Coronary artery (tissue), 2 donors: ENCODE results near the gene TMEM38A.

Experiments
- DNase-seq: peaks from one replicate; pipeline ENCODE4 v3.0.0-alpha.2; 2017; ENCODE audit warnings: low spot score
- H3K27ac ChIP-seq, 2 donors: fragments of 200-600 bp; sonication (generic); one replicate each; pipeline ENCODE4 v1.5.1; 2016 to 2019
- H3K4me3 ChIP-seq: fragments of 200-600 bp; sonication (generic); 2 replicates; pipeline ENCODE4 v1.5.1; 2016; ENCODE audit warnings: mild to moderate bottlenecking, moderate library complexity
- CTCF ChIP-seq: fragments of 200-600 bp; sonication (generic); IDR thresholded peaks from one replicate; pipeline ENCODE4 v1.5.1; 2019; ENCODE audit warnings: antibody characterized with exemption

The TMEM38A gene

GRCh38 chr19:16626796-16627192 lies 34.1 kb upstream of the TMEM38A start:
- TF ChIP-seq CTCF: no peak
- no peak for DNase-seq
- H3K27ac ChIP-seq: peak overlapping the region in 1 of 2 donors; percentile 93
- H3K4me3 ChIP-seq: peak overlapping the region; percentile 96

- TF ChIP-seq CTCF: no peak
- Histone ChIP-seq H3K27ac (peak overlapping the region; percentile 90 to 93), H3K4me3 (peak overlapping the region; percentile 96)
- no peak for DNase-seq
Measured at GRCh38 chr19:16627193-16627927, 33.6 kb upstream of the TMEM38A start.

GRCh38 chr19:16627928-16628182 lies 33.1 kb upstream of the TMEM38A start:
- Histone ChIP-seq H3K4me3 (peak overlapping the region; percentile 96), H3K27ac (peak overlapping the region; percentile 90 to 93)
- DNase-seq: no peak
- no peak for TF ChIP-seq CTCF

GRCh38 chr19:16628183-16628983 lies 32.6 kb upstream of the TMEM38A start, which contains the start of gene MED26:
Gene MED26 (minus strand): TSS chr19:16628204. CDS start chr19:16627943, 261 bp downstream.
- Histone ChIP-seq H3K4me3 (peak within 1 kb of the TSS; percentile 96), H3K27ac (peak within 1 kb of the TSS; percentile 90 to 93)
- DNase-seq: peak; percentile 96
- no peak for TF ChIP-seq CTCF

- DNase-seq: no peak
- H3K27ac ChIP-seq: peak overlapping the region; percentile 90 to 93
- no peak for TF ChIP-seq CTCF
- peak overlapping the region; percentile 96 for H3K4me3 ChIP-seq
Measured at GRCh38 chr19:16628984-16629691, 31.8 kb upstream of the TMEM38A start.

- H3K4me3 ChIP-seq: no peak overlapping the region
- no peak overlapping the region for H3K27ac ChIP-seq
- no peak for TF ChIP-seq CTCF
- DNase-seq: no peak
Measured at GRCh38 chr19:16631465-16631864, 29.5 kb upstream of the TMEM38A start.
